NCI-H2171 (cell line): ENCODE data around the gene VAX1.
A peak's percentile ranks its signal among the peaks of the same experiment; 100 is the strongest.
"Not testable (repeated sequence)": the region's sequence is repeated elsewhere in the genome, so short reads cannot be mapped to it uniquely, and the experiment has no call there.

ENCODE experiments used
- DNase-seq: peaks from one replicate; lab custom pipeline; 2025; lab: John Stamatoyannopoulos, UW

The VAX1 gene, protein sequence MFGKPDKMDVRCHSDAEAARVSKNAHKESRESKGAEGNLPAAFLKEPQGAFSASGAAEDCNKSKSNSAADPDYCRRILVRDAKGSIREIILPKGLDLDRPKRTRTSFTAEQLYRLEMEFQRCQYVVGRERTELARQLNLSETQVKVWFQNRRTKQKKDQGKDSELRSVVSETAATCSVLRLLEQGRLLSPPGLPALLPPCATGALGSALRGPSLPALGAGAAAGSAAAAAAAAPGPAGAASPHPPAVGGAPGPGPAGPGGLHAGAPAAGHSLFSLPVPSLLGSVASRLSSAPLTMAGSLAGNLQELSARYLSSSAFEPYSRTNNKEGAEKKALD

DNA sequence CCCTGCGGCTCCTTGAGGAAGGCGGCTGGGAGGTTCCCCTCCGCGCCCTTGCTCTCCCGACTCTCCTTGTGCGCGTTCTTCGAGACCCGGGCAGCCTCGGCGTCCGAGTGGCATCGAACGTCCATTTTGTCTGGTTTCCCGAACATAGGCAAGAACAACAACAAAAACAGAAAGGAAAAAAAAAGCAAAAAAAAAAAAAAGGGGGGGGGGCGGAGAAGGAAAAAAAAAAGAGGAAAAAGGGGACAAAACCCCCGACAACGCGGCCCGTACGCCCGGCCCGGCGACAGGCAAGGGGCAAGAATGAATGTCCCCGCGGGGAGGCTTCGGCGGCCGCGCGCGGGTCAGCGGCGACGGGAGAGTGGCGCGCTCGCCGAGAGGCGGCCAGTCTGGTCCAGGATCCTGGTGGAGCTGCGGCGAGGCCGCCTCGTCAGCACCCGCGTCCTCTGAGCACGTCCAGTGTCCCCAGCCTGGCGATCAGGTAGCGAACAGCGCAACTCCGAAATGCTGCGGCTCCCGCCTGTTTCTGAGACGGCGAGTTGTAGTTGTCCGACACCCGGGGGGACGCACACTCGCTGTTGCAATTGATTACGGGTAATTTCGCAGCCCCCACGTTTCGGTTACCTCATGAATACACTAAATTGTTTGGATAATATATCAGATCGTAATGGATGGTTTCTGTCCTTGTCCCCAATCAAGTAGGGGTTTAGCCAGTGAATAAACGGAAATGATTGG is at the start of gene VAX1:
VAX1 (minus strand) TSS at position 360 of the 732 bp plus-strand sequence; CDS start at position 146, 214 bp downstream.
- DNase-seq: no peak

DNA sequence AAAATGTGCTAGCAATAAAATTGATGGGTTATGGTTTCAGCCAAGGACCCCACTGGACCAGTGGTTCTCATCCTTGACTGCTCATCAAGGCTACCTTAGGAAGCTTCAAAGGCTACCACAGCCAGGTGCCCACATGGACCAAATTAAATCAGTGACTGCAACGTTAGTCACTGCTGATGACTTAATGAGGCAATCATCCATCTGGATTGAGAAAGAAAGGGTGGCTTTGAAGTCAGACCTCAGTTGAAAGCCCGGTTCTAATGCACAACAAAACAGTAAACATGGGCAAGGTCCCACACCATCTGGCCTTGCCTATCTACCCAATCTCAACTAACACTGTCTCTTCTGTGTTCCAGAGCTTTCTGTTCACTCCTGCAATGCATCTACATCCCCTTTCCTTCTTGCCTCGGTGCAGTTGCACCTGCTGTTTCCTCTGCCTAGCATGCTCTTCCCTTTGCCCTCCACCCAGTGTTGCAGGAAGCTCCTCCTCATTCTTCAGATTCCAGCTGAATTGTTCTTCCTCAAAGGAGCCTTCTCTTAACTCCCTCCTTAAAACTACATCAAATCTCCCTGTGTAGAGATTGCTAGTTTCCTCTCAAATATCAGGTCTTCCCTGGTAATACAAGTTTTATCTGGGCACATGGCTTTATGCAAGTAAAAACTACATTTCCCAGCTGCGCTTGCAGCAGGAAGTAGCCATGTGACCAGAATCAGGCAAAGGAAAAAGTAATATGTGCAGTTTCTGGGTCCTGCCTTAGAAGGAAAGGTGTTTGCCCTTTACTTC is 49.0 kb upstream of the VAX1 start:
- no peak for DNase-seq

DNA sequence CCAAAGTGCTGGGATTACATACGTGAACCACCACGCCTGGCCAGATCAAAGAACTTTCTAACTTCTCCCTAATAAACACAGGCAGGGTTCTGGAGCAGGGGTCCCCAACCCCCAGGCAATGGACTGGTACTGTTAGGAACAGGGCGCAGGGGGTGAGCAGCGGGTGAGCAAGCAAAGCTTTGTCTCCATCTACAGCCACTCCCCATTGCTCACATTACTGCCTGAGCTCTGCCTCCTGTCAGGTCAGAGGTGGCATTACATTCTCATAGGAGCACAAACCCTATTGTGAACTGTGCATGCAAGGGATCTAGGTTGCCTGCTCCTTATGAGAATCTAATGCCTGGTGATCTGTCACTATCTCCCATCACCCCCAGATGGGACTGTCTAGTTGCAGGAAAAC is 47.7 kb upstream of the VAX1 start:
- DNase-seq: not testable (repeated sequence)

DNA sequence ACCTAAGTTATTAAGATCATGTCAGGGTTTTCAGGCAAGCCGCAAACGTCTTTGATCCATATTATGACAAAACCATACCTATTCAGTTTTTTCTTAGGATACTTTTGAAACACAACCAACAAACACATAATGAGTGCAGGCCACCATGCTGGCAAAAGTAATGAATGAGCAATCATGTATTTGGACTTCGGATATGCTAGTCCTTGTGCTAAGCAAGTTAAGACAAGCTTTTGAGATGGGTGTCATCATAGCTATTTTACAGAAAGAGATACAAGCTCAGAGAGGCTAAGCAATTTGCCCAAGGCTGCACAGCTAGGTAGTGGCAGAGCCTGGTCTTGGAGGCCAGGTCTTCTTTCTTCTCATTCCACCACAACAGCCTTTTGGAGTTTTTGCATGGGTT is 46.8 kb upstream of the VAX1 start:
- no peak for DNase-seq

DNA sequence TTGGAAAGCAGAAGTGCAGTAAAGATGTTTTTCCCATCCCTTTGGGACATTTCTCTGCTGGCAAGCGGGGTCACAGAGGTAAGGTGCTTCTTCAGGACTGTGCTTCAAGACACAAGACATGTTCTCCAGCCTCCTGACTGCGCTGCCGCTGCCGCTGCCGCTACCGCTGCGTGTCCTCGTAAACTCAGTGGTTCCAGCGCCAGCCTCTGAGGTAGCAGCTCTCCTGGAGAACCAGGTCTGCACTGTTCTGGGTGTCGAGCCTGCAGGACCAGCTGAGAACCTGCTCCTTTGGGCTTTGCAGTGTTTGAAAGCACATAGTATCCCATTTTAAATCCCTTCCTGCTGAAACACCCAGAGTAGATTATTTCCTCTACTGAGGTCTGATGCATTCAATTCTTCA is 46.2 kb upstream of the VAX1 start:
- no peak for DNase-seq

DNA sequence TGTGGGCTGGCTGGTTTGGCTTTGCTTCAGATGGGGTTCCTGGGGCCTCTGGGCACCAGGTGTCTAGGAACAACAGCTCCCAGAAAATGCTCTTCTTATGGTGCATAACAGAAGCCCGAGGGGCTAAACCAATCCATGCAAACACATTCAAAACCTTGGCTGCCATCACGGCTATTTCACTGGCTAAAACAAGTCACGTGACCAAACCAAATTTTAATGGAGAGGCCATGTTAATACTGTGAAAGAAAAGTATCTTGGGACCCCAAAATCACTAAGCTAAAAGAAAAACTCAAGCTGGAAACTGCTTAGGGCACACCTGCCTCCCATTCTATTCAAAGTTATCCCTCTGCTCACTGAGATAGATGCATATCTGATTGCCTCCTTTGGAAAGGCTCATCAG is 40.1 kb upstream of the VAX1 start:
- DNase-seq: no peak

DNA sequence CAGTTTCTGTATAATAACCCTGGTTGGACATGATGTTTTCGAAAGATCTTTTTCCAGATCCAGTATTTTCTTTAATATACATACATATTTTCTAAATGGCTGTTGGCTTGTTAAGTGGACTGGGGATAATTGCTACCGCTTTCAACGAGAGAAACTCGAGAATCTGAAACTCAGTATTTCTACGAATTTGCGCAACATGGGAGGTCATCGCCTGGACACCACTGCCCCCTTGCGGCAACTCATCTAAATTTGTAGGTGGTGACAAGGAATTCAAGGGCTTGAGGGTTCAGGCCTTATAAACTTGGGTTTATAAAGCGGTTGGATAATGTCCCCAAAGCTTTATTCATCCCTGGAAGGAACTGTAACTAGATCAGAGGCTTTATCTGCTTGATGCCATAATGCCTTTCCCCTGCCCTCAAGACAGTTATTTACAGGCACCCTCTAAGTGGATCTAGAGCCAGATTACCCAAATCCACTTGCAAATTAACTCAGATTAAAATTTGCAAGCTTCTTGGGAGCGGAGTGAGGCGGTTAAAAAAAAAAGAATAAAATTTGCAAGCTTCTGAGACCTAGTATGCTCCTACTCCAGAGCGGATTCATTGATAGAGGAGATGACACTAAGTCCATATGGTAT is 37.9 kb upstream of the VAX1 start:
- peak; percentile 45 for DNase-seq

DNA sequence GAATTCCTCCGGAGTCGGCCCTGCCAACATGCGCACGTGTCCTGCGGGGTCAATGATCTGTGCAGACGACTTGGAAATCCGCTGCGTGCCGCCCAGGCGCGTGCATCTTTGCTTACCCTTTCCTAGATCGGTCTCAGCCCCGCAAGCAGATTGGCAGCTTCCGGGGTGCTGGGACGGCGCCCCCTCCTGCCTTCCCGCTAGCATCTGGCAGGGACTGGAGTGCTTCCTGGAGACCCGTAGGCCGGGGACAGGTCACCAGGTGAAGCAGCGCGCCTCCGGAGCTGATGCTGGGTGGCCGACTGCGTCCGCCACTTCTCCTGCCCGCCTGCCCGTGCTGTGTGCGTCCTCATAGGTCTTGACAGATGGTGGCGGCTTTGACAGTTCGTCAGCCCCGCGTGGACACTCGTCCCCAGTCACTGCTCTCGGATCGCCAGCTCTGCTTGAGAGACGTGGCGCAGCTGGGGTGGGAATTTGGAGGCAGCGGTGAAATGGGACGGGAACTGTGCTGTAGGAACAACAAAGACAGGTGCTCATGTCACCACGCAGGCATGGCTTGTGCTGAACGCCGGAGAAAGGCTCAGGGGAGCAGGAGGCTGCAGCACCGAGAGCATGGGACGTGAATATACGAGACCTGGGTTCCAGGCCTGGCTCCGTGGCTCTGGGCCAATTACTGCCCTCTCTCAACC is 37.3 kb upstream of the VAX1 start:
- DNase-seq: no peak

DNA sequence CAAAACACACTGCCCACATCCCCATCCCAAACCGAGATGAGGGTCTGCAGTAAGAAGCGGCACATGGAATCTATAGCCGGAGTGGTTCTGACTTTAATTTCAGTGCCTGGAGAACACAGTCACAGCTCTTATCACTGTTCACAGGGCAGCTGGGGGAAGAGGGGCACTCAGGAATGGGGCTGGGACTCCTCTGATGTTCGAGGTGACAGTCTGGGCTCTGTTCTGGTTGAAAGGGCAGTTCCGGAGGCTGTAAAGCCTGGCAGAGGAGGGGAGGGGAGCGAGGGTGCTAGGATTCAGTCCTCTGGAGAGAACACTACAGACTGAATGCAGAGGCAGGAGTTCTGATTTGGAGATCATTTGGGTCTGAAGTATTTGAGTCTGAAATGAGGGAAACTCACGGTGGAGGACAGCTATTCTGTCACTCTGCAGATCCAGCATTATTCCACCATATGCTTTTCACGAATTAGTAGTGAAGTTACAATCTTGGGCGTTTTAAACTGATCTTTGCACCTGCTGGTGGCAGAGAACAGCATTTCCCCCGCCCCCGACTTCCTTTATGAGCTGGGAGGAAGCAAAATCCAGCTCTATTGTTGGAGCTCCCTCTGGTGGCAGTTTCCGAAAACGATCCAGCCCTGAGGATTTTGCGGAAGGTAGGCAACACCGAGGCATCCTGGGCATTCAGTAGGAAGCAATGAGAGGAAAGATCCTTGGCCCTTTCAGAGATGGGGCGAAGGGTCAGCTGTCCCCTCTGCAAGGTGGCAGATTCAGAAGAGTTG is 36.6 kb upstream of the VAX1 start:
- DNase-seq: peak; percentile 16

DNA sequence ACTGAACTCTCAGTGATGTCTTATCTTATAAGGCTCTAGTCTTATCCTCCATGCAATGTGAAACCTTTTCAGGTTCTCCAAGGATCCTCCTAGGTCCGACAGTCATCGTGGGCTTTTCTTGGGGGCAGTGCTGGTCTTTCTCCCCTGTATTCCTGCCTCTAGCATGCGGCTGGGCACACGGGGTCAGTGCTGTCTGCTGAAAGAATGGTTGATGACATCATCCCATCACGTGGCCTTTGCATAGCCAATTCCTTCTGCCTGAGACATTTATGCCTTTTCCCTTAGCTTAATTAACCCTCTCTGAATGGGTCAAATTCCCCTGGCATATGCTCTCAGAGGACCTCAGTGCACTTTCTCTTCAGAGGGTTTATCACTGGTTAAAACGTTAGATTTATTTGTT is 32.2 kb upstream of the VAX1 start:
- no peak for DNase-seq

DNA sequence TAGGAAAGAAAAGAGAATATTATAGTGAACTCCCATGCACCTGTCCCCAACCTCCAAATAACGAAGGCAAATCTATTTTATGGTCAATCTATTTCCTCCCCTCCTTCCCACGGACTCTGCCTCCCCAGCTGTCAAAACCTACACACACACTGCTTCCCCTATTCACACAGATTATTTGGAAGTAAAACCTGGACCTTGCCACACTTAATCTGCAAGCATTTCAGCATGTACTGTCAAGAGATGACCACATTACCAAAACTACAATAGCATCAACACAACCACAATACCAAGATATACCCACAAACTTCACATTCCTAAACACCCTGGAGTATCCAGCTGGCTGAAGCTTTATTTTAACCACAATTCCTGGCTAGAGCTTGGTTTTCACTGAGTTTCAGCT is 31.4 kb upstream of the VAX1 start:
- no peak for DNase-seq

DNA sequence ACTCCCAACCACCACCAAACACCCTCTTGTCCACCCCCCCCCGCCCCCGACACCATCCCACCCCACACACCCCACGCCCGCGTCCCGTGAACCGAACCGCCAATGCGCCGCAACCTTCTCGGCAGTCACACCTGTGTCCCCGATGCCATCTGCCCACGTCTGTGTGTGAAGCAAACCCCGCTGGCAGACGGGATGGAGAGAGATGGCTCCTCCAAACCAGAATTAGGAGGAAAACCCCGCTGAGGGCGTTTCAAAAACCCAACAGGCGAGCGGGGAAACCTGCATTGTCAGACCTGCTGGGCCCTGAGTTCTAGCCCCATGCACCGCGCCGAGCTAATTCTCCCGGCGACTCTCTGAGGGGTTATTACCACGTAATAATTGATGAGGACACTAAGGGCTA is 30.7 kb upstream of the VAX1 start:
- no peak for DNase-seq

DNA sequence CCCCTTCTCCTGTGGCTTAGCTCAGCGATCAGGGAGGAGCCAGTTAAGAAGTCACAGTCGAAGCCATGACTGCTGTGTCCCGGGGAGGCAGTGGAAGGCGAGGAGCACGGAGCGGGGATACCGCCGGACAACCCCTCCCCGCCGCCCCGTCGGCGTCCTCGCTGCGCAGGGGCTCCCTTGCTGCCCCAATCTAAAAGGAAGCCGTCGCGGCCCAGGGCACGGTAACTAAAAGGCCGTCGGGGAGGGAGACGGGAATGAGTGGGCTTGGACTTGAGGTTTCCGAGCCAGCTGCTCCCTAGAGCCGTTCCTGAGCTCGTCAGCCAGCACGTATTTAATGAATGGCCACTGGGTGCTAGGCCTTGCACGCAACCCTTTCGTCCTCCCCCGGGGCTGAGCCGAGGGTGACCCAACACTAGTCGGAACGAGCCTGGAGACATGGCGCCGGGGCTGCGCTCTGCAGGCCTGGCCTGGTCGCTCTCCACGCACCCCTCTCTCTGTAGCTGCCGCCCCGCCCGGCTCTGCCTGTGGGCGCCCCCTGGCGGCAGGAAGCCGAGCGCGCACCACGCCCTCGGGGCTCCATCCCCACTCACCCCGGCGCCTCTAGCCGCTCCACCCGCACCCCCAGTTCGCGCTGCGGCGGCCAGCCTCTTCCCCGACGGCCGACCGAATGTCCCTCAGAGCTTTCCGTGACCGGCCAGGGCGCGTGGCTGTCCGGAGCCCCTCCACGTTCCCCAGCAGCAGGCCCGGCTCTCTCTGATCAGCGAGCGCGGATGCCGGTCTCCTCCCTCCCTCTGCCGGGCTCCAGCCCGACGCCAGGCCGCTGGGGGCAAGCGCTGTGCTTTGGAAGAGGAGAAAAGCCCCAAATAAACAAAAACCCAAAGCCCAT is 30.0 kb upstream of the VAX1 start:
- no peak for DNase-seq

DNA sequence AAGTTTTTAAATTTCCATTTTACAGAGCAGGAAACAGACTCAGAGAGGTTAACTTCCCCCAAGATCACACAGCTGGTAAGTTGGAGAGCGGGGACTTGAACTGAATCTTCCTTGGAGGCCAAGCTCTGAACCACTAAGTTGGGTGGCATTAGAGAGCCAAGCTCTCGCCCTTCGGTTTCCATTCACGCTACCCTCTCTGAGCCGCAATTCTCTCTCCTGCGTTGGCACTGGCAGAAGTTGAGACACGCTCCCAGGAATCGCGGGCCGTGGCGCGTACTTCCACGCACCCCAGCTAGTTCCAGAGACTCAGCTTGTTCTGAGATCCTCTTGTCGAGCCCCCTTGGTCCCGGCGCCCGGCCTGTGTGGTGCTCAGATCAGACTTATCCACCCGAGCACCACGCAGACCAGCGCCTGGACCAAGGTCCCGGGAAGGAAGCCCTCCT is 29.3 kb upstream of the VAX1 start:
- DNase-seq: no peak

DNA sequence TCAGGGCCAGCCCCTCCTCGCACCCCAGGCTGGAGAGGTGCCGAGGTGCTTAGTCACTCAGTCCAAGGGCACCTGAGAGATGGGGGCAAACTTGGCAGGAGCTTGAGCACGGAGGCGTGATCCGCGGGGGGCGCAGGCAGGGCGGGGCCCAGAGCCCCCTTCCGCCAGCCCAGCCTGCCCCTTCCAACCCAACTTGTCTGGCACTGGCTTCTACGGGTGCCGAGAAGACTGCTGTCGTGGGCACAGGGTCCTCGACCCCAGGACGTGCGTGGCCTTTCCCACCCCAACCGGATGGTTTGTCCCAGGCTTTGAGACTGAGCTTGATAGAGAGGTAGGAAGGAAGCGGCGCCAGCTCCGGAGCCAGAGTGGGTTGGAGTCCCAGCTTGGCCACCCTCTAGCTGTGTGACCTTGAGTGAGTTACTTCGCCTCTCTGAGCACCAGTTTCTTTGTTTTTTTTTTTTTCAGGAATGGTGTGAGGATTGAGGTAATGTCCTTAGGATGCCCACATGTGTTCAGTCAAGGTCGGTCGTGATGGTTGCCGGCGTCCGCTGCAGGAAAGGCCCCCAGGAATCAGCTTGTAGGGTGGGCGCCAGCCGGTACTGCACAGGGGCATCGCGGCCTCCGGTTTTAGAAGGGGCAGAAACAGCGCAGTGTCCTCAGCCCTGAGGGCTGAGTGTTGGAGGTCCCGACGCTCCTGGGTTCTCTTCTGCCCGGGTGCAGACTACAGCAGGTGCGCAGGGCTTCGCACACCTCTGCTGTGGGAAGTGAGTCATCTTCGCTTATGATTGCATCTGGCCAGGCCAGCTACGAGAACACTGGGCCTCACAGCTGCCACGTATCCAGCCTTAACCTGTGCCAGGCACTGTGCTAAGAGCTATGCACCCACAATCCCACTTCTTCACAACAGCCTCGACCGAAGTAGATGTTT is 28.6 kb upstream of the VAX1 start:
- no peak for DNase-seq

DNA sequence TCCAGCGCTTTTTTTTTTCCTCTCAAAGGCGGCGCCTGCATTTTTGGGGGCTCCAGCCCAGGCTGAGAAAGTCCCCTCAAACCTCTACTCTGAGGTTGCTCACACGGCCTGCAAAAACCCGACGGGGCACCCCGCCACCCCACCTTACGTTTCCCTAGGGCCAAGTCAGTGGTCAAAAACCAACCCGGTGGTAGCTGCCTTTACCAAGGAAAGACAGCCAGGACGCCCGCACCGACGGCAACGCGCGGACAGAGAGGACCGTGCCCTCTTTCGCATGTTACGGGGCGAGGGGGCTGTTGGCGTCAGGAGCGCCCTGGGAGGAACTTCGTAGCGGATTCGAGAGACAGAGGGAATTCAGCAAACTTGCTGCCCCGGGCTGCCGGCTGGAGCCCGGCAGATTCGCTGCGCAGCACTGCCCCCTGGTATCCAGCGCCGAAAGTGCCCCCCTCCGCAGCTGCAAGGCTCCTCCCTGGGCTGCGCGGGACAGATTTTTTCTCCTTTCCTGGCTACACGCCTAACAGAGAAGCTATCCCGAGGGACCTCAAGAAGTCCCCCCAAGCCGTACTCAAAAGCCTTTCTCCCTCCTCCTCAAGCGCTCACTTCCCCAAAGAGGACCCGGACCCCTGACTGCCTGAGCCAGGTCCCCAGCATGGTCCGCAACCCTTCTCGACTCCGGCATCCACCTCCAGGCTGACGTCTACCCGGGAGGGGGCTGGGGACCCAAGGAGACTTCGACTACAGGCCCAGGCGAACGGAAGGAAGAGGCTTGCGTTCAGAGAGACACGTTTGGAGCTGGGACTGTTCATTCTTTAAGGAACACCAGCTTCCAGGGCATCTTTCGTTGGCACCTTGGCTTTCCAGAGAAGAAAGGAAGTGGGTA is 27.7 kb upstream of the VAX1 start:
- no peak for DNase-seq

DNA sequence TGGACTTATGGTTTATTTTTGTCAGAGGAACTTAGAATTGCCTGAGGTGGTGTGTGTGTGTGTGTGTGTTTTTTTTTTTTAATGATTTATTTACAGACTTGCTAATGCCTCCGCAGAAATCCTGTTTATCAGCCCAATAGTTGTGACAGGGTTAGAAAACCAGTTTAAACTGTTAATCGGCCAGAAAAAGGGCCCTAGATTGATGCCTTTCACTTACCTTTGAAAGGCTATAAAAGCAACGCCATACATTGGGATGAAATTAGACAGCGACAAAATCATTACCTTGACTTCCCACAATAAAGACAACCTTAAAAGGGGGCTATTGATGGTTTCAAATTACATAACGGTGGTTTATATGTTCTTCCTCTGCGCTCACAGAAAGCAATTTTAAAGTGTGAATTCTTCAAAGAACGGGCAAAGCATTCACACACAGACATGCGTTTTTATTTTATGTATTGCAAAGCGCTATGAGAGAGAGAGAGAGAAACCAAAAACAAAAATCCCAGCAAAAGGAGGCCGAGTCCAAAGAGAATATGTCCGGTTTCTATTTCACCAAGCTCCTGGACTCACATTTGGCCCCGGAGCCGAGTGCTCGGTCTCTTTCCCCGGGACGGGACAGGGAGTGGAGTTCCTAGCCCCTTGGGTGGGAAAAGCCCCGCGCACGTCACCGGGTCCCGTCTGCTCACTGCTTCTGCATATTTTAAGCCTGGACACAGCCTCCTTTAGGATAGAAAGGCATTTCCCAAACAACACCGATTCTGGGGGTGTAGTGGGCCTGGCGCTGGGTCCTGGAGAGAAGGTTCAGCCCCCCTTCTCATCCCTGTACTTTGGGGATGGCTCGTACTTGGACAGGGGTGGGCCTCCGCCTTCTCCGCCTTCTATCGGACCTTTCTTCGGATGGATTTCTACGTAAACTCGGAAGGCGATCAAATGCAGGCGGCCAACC is 26.8 kb upstream of the VAX1 start:
- no peak for DNase-seq
